GM12875 (cell line): ENCODE measurements around the gene ANO2.
A peak's percentile ranks its signal among the peaks of the same experiment; 100 is the strongest.

Source experiments
- H3K4me3 ChIP-seq: one replicate; pipeline ENCODE4 v1.5.1; 2011; ENCODE audit warnings: low read depth, low read length, control low read depth
- TF ChIP-seq, protein P1 (sequence below): IDR thresholded peaks from 2 replicates; pipeline ENCODE4 v1.5.1; 2011; ENCODE audit warnings: low read depth, mild to moderate bottlenecking, control low read depth, inconsistent platforms, low read length, moderate library complexity, borderline replicate concordance; ENCODE audit not compliant: insufficient read depth

ANO2 gene

DNA sequence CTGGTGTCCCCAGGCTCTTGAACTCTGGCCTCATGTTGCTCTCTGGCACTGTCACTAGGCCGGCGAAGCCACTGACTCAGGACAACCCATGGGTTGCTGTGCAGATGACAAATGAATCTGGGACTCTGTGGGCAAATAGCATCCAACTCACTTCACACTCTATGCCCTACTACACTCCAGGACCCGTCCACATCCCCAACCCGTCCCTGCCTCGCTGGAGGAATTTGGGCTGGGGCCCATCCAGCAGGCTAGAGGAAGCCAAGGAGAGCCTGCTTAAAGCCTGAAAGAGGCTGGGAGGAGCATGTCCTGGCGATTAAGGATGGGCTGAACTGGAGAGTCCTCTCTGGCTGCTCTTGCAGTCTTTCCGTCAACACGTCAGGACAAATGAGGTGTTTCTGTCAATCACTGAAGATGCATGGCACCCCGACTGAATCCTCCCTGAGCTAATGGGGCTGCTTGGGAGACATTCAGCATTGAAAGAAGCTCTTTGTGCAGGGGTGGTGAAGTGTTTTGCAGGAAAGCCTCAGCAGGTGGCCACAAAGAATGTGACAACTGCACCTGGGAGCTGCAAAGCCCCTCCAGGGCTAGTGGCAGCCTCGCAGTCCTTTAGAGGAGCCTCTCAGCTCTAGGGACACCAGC, 71.7 kb downstream of the ANO2 start:
- TF ChIP-seq, protein P1, sequence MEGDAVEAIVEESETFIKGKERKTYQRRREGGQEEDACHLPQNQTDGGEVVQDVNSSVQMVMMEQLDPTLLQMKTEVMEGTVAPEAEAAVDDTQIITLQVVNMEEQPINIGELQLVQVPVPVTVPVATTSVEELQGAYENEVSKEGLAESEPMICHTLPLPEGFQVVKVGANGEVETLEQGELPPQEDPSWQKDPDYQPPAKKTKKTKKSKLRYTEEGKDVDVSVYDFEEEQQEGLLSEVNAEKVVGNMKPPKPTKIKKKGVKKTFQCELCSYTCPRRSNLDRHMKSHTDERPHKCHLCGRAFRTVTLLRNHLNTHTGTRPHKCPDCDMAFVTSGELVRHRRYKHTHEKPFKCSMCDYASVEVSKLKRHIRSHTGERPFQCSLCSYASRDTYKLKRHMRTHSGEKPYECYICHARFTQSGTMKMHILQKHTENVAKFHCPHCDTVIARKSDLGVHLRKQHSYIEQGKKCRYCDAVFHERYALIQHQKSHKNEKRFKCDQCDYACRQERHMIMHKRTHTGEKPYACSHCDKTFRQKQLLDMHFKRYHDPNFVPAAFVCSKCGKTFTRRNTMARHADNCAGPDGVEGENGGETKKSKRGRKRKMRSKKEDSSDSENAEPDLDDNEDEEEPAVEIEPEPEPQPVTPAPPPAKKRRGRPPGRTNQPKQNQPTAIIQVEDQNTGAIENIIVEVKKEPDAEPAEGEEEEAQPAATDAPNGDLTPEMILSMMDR = no peak
- H3K4me3 ChIP-seq = no peak overlapping the region

DNA sequence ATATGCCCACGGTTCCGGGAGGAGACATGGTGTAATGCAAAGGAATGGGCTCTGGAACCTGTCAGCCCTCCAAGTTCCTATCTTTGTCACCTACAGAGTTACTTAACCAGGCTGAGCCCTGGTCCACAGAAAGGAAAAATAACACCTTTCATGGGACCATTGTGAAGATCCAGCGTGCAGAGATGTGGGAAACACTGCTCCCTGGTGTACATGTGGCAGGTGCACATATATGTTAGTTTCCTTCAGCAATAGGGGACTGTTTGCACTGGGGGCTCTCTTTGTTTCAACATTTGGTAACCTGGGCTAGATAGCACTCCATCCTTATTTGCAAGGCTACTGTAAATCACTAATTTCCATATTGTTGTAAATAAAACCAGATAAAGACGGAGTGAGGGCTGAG, 72.3 kb downstream of the ANO2 start:
- TF ChIP-seq, protein P1 = peak; percentile 12; the same call in 1 of the 2 replicates
- no peak overlapping the region for H3K4me3 ChIP-seq

DNA sequence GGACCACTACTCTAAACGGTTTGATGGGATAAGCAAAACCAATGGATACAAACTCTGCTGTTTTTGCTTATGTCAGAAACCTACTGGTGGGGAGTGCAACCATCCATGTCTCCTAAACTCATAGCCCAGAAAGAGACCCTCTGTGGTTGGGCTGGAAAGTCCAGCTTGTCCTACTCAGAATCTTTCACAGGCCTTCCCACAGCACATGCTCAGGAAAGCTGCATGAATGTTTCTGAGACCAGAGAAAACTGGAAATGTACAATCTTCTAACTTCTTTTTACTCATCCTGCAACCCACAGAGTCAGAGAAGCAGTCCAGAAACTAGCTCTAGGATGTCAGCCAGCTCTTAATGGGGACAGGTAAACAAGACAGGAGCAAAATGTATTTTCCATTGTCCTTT, 73.3 kb downstream of the ANO2 start:
- TF ChIP-seq, protein P1 = no peak
- H3K4me3 ChIP-seq = no peak overlapping the region

DNA sequence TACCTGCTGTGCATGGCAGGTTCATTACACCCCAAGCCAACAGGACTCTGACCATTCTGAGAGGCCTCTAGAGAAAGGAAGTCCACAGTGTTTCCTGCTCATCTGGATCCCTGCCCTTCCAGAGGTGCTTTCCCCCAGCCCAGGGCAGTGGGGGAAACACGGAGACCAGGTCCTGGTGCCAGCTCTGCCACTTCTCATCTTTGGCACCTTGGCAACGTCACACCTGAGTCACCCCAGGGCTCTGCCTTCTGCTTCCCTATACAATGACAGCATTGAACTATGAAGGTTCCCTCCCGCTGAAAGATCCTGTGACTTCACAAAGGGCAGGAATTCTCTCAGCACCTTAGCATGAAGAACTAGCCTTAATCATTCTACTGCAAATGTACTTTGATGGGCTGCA, 74.9 kb downstream of the ANO2 start:
- TF ChIP-seq, protein P1 = no peak
- no peak overlapping the region for H3K4me3 ChIP-seq

DNA sequence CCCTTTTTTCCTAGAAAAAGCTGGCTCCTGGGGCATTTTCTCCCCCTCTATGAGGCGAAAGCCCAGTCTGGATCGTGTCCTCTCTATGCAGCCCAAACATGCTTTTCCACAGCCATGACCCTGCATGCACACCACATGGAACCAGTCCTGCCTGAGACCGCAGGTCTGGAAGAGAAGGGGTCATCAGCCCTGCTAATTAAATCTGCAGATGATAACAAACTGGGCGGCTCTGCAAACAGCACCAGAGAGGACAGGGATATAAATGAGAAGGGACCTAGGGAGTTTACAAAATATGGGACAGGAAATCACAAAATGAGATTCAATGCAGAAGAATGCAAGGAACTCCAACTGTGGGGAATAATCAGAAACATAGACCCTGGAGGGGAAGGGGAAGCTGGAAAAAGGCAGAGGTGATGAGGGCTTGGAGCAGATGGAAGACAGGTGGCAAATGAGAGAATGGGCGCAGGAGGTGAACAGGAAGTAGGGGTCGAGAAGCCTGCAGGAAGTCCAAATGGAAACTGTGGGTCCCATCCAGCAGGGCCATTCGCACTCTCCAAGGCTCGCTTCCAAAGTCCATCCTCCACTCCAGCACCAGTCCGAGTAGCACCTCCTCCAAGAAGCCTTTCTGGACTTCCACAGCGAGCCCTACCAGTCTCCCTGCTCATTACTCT, 76.3 kb downstream of the ANO2 start:
- TF ChIP-seq, protein P1 = no peak
- H3K4me3 ChIP-seq = no peak overlapping the region

DNA sequence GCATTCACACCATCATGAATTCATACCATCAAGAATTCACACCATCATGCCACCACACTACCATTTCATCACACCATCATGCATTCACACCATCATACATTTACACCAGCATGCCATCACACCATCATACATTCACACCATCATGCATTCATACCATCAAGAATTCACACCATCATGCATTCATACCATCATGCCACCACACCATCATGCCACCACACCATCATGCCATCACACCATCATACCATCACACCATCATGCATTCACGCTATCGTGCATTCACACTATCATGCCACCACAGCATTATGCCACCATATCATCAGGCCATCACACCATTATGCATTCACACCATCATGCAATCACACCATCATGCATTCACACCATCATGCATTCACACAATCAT, 79.7 kb downstream of the ANO2 start:
- TF ChIP-seq, protein P1 = no peak
- no peak overlapping the region for H3K4me3 ChIP-seq

DNA sequence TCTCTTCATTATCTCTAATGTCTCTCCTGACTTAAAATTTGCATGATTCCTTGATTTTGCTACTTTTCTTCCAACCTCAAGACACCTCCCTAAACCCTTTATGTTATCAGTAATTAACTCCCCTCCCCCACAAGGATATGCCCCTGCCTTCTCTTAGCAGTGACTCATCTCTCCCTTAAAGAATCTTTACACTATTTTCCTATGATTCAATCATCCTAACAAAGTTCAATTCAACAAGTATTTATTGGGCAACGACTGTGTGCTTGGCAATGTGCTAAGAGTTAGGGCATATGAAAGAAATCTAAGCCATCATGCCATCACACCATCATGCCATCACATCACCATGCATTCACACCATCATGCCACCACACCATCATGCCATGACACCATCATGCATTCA, 80.1 kb downstream of the ANO2 start:
- no peak overlapping the region for H3K4me3 ChIP-seq
- TF ChIP-seq, protein P1 = no peak
